ENCODE results near the gene ORC3.

The ORC3 gene

DNA sequence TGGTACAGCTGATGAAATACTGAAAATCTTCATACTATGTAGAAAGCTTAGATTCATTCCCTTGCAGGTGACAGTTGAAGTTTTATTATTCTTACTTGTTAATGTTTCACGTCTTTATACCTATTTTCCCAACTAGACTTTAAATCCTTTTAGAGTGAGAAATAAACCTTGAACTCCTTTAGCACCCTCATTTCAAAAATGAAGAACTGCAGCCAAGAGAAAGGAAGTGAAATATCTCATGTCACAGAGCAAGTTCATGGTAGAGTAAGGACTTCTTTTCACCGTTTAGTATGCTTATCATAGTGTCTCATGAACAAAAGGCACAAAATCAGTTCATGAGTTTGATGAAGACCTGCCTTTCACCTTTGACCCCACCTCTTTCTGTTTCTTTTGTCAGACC is 38.5 kb downstream of the ORC3 start:
- DNase-seq (ENCODE audit: low read depth), result no peak
- TF ChIP-seq, protein P1, sequence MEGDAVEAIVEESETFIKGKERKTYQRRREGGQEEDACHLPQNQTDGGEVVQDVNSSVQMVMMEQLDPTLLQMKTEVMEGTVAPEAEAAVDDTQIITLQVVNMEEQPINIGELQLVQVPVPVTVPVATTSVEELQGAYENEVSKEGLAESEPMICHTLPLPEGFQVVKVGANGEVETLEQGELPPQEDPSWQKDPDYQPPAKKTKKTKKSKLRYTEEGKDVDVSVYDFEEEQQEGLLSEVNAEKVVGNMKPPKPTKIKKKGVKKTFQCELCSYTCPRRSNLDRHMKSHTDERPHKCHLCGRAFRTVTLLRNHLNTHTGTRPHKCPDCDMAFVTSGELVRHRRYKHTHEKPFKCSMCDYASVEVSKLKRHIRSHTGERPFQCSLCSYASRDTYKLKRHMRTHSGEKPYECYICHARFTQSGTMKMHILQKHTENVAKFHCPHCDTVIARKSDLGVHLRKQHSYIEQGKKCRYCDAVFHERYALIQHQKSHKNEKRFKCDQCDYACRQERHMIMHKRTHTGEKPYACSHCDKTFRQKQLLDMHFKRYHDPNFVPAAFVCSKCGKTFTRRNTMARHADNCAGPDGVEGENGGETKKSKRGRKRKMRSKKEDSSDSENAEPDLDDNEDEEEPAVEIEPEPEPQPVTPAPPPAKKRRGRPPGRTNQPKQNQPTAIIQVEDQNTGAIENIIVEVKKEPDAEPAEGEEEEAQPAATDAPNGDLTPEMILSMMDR (conservative IDR thresholded peaks at IDR 0.05; ENCODE audit: low read depth, low read length), result no peak
- H3K4me3 ChIP-seq (ENCODE audit: low read length), result no peak overlapping the region

DNA sequence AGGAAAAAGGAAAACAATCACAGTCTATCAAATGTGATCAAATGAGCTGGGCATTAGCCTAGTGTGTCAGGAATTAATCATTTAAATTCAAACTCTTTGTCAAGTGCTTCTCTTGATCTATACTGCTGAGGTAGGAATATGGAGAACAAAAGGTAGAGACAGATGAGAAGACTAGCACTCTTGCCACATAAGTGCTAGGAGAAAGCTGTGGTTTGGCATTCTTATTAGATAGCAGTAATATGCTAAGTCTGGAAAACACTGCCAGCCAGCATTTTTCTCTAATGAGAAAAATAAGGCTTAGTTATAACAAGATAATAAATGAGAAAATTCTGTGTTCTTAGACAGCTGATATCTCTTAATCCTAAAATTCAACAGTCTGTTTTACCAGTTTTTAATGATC is 38.9 kb downstream of the ORC3 start:
- DNase-seq (ENCODE audit: low read depth), result peak; percentile 30
- TF ChIP-seq, protein P1 (conservative IDR thresholded peaks at IDR 0.05; ENCODE audit: low read depth, low read length), result no peak

DNA sequence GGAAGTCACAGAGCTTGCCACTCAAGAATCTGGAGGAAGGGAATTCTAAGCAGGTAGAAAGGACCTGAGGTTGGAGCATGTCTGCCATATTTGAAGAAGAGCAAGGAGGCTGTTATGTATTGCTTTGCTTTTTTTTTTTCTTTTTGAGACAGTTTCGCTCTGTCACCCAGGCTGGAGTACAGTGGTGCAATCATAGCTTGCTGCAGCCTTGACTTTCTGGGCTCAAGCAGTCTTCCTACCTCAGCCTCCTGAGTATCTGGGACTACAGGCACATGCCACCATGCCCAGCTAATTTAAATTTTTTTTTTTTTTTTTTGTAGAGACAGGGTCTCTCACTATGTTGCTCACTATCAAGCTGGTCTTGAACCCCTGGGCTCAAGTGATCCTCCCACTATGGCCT is 40.8 kb downstream of the ORC3 start:
- no peak overlapping the region for H3K4me3 ChIP-seq (ENCODE audit: low read length)
- TF ChIP-seq, protein P1 (conservative IDR thresholded peaks at IDR 0.05; ENCODE audit: low read depth, low read length), result no peak
- DNase-seq (ENCODE audit: low read depth), result no peak

More for the DNA sequence above, 38.9 kb downstream of the ORC3 start:
- H3K4me3 ChIP-seq (ENCODE audit: low read length), result no peak overlapping the region

DNA sequence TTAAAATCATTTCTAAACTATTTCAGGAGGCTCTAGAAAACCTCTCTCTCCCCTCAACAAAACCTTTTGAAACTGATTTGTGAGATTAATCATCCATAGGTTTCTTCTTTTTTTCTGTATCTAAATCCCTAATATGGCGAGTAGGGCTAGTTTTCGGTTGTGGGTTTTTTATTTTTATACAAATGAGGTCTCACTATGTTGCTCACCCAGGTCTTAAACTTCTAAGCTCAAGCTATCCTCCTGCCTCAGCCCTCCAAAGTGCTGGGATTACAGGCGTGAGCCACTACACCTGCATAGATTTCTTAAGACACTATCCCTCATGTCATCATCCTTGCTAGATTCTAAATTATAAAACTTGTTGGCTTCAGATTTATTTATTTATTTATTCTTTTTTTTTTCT is 43.9 kb downstream of the ORC3 start:
- no peak for DNase-seq (ENCODE audit: low read depth)
- H3K4me3 ChIP-seq (ENCODE audit: low read length), result no peak overlapping the region
- TF ChIP-seq, protein P1 (conservative IDR thresholded peaks at IDR 0.05; ENCODE audit: low read depth, low read length), result no peak

DNA sequence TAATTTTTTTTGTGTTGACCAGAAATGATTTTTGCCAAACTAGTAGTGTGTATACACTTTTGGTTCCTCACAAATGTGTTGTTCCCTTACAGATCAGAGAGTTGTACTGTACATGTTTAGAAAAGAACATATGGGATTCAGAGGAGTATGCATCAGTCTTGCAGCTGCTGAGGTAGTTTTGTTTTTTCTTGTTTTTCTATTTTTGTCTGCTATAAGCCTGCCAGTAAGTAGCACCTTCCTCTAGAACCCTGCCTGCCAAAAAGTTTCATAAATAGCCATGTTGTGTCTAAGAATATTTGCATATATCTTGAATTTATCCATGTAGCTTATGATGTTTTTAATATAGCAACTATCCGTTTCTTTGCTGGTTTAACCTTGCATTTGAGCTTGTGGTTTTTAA is 46.4 kb downstream of the ORC3 start:
- DNase-seq (ENCODE audit: low read depth), result no peak
- TF ChIP-seq, protein P1 (conservative IDR thresholded peaks at IDR 0.05; ENCODE audit: low read depth, low read length), result no peak
- no peak overlapping the region for H3K4me3 ChIP-seq (ENCODE audit: low read length)

DNA sequence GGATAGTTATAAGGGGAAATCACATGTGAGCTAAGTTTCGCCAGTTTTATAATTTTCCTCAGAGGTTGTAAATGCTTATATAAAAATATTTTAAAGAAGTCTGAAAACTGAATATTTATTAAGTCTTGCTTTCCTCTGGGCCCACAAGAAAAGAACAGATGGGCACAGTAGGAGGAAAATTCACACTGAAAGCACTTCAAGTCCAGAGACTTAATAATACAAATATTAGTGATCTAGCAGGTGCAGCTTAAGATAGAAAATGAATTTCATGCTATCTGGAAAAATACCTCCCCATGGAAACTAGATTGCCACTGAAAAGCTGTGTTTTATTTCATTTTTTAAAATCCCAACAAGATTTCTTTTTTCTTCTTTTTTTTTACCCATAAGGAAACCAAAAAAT is 47.2 kb downstream of the ORC3 start:
- TF ChIP-seq, protein P1 (conservative IDR thresholded peaks at IDR 0.05; ENCODE audit: low read depth, low read length), result no peak
- no peak overlapping the region for H3K4me3 ChIP-seq (ENCODE audit: low read length)
- no peak for DNase-seq (ENCODE audit: low read depth)

DNA sequence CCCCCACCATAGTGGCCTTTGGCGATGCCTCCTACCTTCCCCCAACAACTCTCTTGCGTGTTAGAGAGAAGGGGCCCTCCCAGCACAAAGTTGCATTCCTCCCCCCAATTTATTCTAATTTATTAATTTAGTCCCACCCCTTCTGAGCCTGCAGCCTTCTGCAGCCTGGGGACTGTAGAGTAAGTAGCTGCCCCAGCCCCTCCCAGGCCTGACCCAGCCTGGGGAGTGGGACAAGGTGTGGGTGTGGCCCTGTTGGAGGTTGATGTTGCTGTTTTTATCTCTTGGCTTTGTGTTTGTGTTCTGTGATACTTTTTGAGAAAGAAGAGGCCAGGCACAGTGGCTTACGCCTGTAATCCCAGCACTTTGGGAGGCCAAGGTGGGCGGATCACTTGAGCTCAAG is 49.4 kb downstream of the ORC3 start:
- no peak overlapping the region for H3K4me3 ChIP-seq (ENCODE audit: low read length)
- TF ChIP-seq, protein P1 (conservative IDR thresholded peaks at IDR 0.05; ENCODE audit: low read depth, low read length), result no peak
- DNase-seq (ENCODE audit: low read depth), result no peak
